MM.1S (cell line): ENCODE data around the gene EPB41.

Experiments
- DNase-seq: peaks from one replicate; pipeline ENCODE4 v3.0.0-alpha.2; 2015
- H2AFZ ChIP-seq: fragments of 300-600 bp; sonication (generic); 2 replicates; pipeline ENCODE4 v1.6.0; 2016; ENCODE audit warnings: antibody characterized with exemption, low read length
- H3F3A ChIP-seq: fragments of 300-600 bp; sonication (generic); 2 replicates; pipeline ENCODE4 v1.6.1; 2016; ENCODE audit warnings: mild to moderate bottlenecking, antibody characterized with exemption, low read length, moderate library complexity, mixed read lengths; ENCODE audit not compliant: insufficient read depth
- H3K27ac ChIP-seq: fragments of 300-600 bp; sonication (generic); 2 replicates; pipeline ENCODE4 v1.5.1; 2016; ENCODE audit warnings: mild to moderate bottlenecking, low read length
- H3K27me3 ChIP-seq: fragments of 300-600 bp; sonication (generic); replicated peaks from 2 replicates; pipeline ENCODE4 v1.6.0; 2016; ENCODE audit warnings: low read length; ENCODE audit not compliant: insufficient read depth
- H3K36me3 ChIP-seq: fragments of 300-600 bp; sonication (generic); replicated peaks from 2 replicates; pipeline ENCODE4 v1.6.1; 2016; ENCODE audit warnings: mild to moderate bottlenecking, low read length, mixed read lengths; ENCODE audit not compliant: insufficient read depth
- H3K4me1 ChIP-seq: fragments of 300-600 bp; sonication (generic); 2 replicates; pipeline ENCODE4 v1.6.1; 2016; ENCODE audit warnings: low read length, mixed read lengths
- H3K4me2 ChIP-seq: fragments of 300-600 bp; sonication (generic); 2 replicates; pipeline ENCODE4 v1.6.0; 2016; ENCODE audit warnings: low read depth, low read length
- H3K4me3 ChIP-seq: fragments of 300-600 bp; sonication (generic); 2 replicates; pipeline ENCODE4 v1.5.1; 2016; ENCODE audit warnings: low read length, mixed read lengths
- H3K79me2 ChIP-seq: fragments of 300-600 bp; sonication (generic); 2 replicates; pipeline ENCODE4 v1.6.1; 2016; ENCODE audit warnings: mixed run types, low read length, mixed read lengths
- H3K9ac ChIP-seq: fragments of 300-600 bp; sonication (generic); 2 replicates; pipeline ENCODE4 v1.6.1; 2016; ENCODE audit warnings: low read length, mixed read lengths
- H3K9me2 ChIP-seq: fragments of 300-600 bp; sonication (generic); replicated peaks from 2 replicates; pipeline ENCODE4 v1.6.1; 2016; ENCODE audit warnings: mild to moderate bottlenecking, low read length, mixed read lengths; ENCODE audit not compliant: insufficient read depth
- H3K9me3 ChIP-seq: fragments of 300-600 bp; sonication (generic); replicated peaks from 2 replicates; pipeline ENCODE4 v1.6.1; 2016; ENCODE audit warnings: mild to moderate bottlenecking, low read length, mixed read lengths; ENCODE audit not compliant: insufficient read depth
- H4K20me1 ChIP-seq: fragments of 300-600 bp; sonication (generic); 2 replicates; pipeline ENCODE4 v1.6.1; 2016; ENCODE audit warnings: mild to moderate bottlenecking, low read length, moderate library complexity, mixed read lengths; ENCODE audit not compliant: insufficient read depth
- EZH2 ChIP-seq: fragments of 300-600 bp; sonication (generic); optimal IDR thresholded peaks from 2 replicates; pipeline ENCODE3; 2017; ENCODE audit warnings: low read depth, mild to moderate bottlenecking, antibody characterized with exemption, low read length, mixed read lengths
- EZH2phosphoT487 ChIP-seq: fragments of 300-600 bp; sonication (generic); IDR thresholded peaks from 2 replicates; pipeline ENCODE4 v1.6.1; 2018; ENCODE audit warnings: antibody characterized with exemption, low read length
- TF ChIP-seq, protein P1 (sequence below): fragments of 300-600 bp; sonication (generic); IDR thresholded peaks from 2 replicates; pipeline ENCODE4 v1.5.1; 2016; ENCODE audit warnings: antibody characterized with exemption, low read length, mixed read lengths

Gene EPB41

GRCh38 chr1:29017975-29018712 lies 103.8 kb downstream of the EPB41 start:
- DNase-seq: no peak

DNA sequence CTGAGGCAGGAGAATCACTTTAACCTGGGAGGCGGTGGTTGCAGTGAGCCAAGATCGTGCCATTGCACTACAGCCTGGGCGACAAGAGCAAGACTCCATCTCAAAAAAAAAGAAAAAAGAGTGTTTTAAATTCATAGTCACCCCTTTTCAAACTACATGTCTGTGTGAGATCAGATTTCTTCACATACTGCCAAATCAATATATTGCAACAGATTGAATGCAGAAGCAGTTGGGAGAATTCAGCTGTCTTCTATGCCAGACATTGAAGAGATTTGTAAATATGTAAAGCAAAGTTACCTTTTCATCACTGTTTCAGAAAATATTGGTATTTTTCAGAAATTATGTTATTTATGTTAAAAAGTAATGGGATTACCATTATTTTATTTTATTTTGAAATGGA lies 108.3 kb downstream of the EPB41 start:
- H3K27me3 ChIP-seq: no peaks in the 10 kb centered on the region
- H3K9me3 ChIP-seq: no peaks in the 10 kb centered on the region
- no peaks in the 10 kb centered on the region for H3K36me3 ChIP-seq
- no peaks in the 10 kb centered on the region for H3K79me2 ChIP-seq
- no peaks in the 10 kb centered on the region for H3K9me2 ChIP-seq
- H3K4me3 ChIP-seq: no peak overlapping the region
- H3K4me2 ChIP-seq: no peak overlapping the region
- TF ChIP-seq, protein P1, sequence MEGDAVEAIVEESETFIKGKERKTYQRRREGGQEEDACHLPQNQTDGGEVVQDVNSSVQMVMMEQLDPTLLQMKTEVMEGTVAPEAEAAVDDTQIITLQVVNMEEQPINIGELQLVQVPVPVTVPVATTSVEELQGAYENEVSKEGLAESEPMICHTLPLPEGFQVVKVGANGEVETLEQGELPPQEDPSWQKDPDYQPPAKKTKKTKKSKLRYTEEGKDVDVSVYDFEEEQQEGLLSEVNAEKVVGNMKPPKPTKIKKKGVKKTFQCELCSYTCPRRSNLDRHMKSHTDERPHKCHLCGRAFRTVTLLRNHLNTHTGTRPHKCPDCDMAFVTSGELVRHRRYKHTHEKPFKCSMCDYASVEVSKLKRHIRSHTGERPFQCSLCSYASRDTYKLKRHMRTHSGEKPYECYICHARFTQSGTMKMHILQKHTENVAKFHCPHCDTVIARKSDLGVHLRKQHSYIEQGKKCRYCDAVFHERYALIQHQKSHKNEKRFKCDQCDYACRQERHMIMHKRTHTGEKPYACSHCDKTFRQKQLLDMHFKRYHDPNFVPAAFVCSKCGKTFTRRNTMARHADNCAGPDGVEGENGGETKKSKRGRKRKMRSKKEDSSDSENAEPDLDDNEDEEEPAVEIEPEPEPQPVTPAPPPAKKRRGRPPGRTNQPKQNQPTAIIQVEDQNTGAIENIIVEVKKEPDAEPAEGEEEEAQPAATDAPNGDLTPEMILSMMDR: no peak
- TF ChIP-seq EZH2: no peak
- TF ChIP-seq EZH2phosphoT487: no peak
- no peak for DNase-seq
- no peaks in the 10 kb centered on the region for H3K4me1 ChIP-seq
- no peak overlapping the region for H3K27ac ChIP-seq
- H3F3A ChIP-seq: no peaks in the 10 kb centered on the region
- no peak overlapping the region for H3K9ac ChIP-seq
- no peak overlapping the region for H2AFZ ChIP-seq
- H4K20me1 ChIP-seq: no peaks in the 10 kb centered on the region

More at GRCh38 chr1:29017975-29018712, 103.8 kb downstream of the EPB41 start:
- no peaks in the 10 kb centered on the region for H4K20me1 ChIP-seq
- no peaks in the 10 kb centered on the region for H3K4me1 ChIP-seq
- no peak overlapping the region for H3K9ac ChIP-seq
- no peaks in the 10 kb centered on the region for H3K9me3 ChIP-seq
- no peaks in the 10 kb centered on the region for H3K27me3 ChIP-seq
- no peak overlapping the region for H3K27ac ChIP-seq
- no peaks in the 10 kb centered on the region for H3F3A ChIP-seq
- no peak overlapping the region for H2AFZ ChIP-seq
- H3K36me3 ChIP-seq: no peaks in the 10 kb centered on the region
- TF ChIP-seq EZH2: no peak
- TF ChIP-seq, protein P1: no peak
- no peak for TF ChIP-seq EZH2phosphoT487
- no peak overlapping the region for H3K4me2 ChIP-seq
- H3K4me3 ChIP-seq: no peak overlapping the region
- H3K79me2 ChIP-seq: no peaks in the 10 kb centered on the region
- no peaks in the 10 kb centered on the region for H3K9me2 ChIP-seq

DNA sequence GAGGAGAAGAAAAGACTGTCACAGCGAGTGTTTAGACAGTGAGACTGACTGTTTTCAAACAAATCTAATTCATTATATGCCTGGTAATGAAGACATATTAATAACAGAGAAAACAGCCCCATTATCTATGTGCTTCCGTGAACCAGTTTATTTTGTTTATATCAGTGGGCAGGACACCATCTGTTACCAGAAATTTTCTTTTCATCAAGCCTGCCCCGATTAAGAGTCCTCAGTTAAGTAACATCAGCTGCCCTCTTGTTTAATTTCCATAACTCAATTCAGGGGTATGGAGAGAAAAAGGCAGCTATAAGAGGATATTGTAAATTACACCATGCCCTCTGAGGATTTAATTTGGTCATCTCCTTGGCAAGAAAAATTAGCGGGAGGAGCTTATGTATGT lies 115.3 kb downstream of the EPB41 start:
- Histone ChIP-seq H3K79me2 (no peaks in the 10 kb centered on the region), H3K4me3 (no peak overlapping the region), H4K20me1 (no peaks in the 10 kb centered on the region), H3K4me2 (no peak overlapping the region), H3K36me3 (no peaks in the 10 kb centered on the region), H3K9ac (no peak overlapping the region), H3K27me3 (no peaks in the 10 kb centered on the region), H2AFZ (no peak overlapping the region), H3K4me1 (no peaks in the 10 kb centered on the region), H3K27ac (no peak overlapping the region), H3K9me2 (no peaks in the 10 kb centered on the region), H3F3A (no peaks in the 10 kb centered on the region), H3K9me3 (no peaks in the 10 kb centered on the region)
- DNase-seq: no peak
- TF ChIP-seq, protein P1: no peak
- no peak for TF ChIP-seq EZH2
- TF ChIP-seq EZH2phosphoT487: no peak
